HepG2 (cell line): Measurements from ENCODE around the gene KAZALD1. TPM values are rescaled to one million over a fixed set of nuclear protein-coding genes. Genes with fewer than 3 reads are reported as not detected.

ENCODE experiments used
- BHLHE40 ChIP-seq: IDR thresholded peaks from 2 replicates; pipeline ENCODE4 v1.6.1; 2011; ENCODE audit warnings: low read length, improper control_type of control experiment
- FIP1L1 ChIP-seq: fragments of 200-400 bp; formaldehyde crosslinking; IDR thresholded peaks from 2 replicates; pipeline ENCODE4 v1.6.1; 2018; ENCODE audit warnings: low read depth, mild to moderate bottlenecking, low read length, moderate library complexity, borderline replicate concordance; ENCODE audit not compliant: insufficient read depth
- KAT2B ChIP-seq: fragments of 150-350 bp; IDR thresholded peaks from 2 replicates; pipeline ENCODE4 v1.6.1; 2014; ENCODE audit warnings: low read depth, low read length, borderline replicate concordance
- KLF11 ChIP-seq: IDR thresholded peaks from 2 replicates; pipeline ENCODE4 v1.6.1; 2016; ENCODE audit warnings: missing compliant biosample characterization
- NFIC ChIP-seq: IDR thresholded peaks from 2 replicates; pipeline ENCODE4 v1.6.1; 2012; ENCODE audit warnings: mild to moderate bottlenecking, low read length, inconsistent platforms
- SMC3 ChIP-seq: IDR thresholded peaks from 2 replicates; pipeline ENCODE4 v1.6.1; 2011; ENCODE audit warnings: low read length, improper control_type of control experiment
- SOX5 ChIP-seq: IDR thresholded peaks from 2 replicates; pipeline ENCODE4 v1.6.1; 2016; ENCODE audit warnings: borderline replicate concordance
- ZBTB8A ChIP-seq: sonication (generic); formaldehyde crosslinking; IDR thresholded peaks from 2 replicates; pipeline ENCODE4 v1.4.0; 2020; ENCODE audit warnings: mild to moderate bottlenecking, low read depth, missing genetic modification reagents, borderline replicate concordance
- ZNF75D ChIP-seq: sonication (generic); formaldehyde crosslinking; IDR thresholded peaks from 2 replicates; pipeline ENCODE4 v1.8.1; 2023; ENCODE audit warnings: missing genetic modification reagents, mild to moderate bottlenecking, borderline replicate concordance
- ZNF766 ChIP-seq: sonication (generic); formaldehyde crosslinking; IDR thresholded peaks from 2 replicates; pipeline ENCODE4 v1.5.0; 2020; ENCODE audit warnings: missing genetic modification reagents, borderline replicate concordance
- ZNF792 ChIP-seq: IDR thresholded peaks from 2 replicates; pipeline ENCODE4 v1.6.1; 2016
- polyA plus RNA-seq, 8 experiments: library from polyadenylated mRNA; depleted of rRNA in 3 of 8; stranded (reverse) in 7 of 8; unstranded in 1 of 8; fragments of >200 nt; fragmentation: Illumina TruSeq in 4 of 8; extraction: Trizol in 4 of 8; gene quantifications; 2 replicates each; pipeline versions ENCODE4 v1.2.1 to v1.2.3, GENCODE V29; 2011 to 2016; ENCODE audit warnings: low read depth in 4 of 8, missing spikeins in 1 of 8, mixed read lengths in 1 of 8; ENCODE audit not compliant: insufficient read depth in 1 of 8
- total RNA-seq, 5 experiments: library from RNA; depleted of rRNA; stranded (reverse); fragments of >200 nt; fragmentation: Illumina TruSeq; extraction: Trizol; gene quantifications; 2 replicates each; pipeline ENCODE4 v1.2.3, GENCODE V29; 2016; ENCODE audit warnings: low read depth in 1 of 5
- TF ChIP-seq, protein P1 (sequence below): sonication (generic); formaldehyde crosslinking; IDR thresholded peaks from 2 replicates; pipeline ENCODE4 v1.4.0; 2020; ENCODE audit warnings: missing genetic modification reagents
- TF ChIP-seq, protein P2 (sequence below): sonication (generic); formaldehyde crosslinking; IDR thresholded peaks from 2 replicates; pipeline ENCODE4 v1.4.0; 2020; ENCODE audit warnings: missing genetic modification reagents
- TF ChIP-seq, protein P3 (sequence below): sonication (generic); formaldehyde crosslinking; IDR thresholded peaks from 2 replicates; pipeline ENCODE4 v1.8.0; 2022; ENCODE audit warnings: mild to moderate bottlenecking, missing genetic modification reagents; ENCODE audit not compliant: insufficient replicate concordance

Gene KAZALD1
- total and polyA plus RNA-seq, 2 of the 13 experiments (the other 11 are each of a cell fraction or from before 2014, with no cell fraction given) = 16.7 to 27.7 TPM

DNA sequence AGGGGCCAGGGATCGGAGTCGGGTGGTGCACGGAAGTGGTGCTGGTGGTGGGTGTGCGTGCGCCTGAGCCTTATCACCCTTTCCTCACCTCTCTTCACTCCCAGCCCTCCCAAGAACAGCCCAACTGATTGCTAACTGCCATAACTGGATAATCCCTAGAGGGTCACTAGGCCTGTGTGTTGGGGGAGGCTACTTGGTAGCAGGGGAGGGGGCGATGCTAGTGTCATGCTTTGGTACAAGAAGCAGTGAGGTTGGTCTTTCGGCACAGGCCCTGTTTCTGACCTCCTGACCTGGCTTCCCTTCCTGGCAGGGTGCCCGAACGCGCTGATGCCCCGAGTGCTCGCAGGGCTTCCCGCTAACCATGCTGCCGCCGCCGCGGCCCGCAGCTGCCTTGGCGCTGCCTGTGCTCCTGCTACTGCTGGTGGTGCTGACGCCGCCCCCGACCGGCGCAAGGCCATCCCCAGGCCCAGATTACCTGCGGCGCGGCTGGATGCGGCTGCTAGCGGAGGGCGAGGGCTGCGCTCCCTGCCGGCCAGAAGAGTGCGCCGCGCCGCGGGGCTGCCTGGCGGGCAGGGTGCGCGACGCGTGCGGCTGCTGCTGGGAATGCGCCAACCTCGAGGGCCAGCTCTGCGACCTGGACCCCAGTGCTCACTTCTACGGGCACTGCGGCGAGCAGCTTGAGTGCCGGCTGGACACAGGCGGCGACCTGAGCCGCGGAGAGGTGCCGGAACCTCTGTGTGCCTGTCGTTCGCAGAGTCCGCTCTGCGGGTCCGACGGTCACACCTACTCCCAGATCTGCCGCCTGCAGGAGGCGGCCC is 652 bp downstream of the KAZALD1 start (continued):
- TF ChIP-seq NFIC (no peak), KAT2B (no peak), ZNF766 (CRISPR knock-in tag) (peak; percentile 91; the same call in 1 of the 2 replicates), KLF11 (no peak), ZBTB8A (CRISPR knock-in tag) (no peak), FIP1L1 (no peak), ZNF75D (no peak), BHLHE40 (peak; percentile 81), SOX5 (CRISPR knock-in tag) (0 out of 2 replicates have a peak, but pooled peaks have one; percentile 35), ZNF792 (CRISPR knock-in tag) (no peak), SMC3 (no peak; the same call in 1 of the 2 replicates)
- TF ChIP-seq, protein P1, sequence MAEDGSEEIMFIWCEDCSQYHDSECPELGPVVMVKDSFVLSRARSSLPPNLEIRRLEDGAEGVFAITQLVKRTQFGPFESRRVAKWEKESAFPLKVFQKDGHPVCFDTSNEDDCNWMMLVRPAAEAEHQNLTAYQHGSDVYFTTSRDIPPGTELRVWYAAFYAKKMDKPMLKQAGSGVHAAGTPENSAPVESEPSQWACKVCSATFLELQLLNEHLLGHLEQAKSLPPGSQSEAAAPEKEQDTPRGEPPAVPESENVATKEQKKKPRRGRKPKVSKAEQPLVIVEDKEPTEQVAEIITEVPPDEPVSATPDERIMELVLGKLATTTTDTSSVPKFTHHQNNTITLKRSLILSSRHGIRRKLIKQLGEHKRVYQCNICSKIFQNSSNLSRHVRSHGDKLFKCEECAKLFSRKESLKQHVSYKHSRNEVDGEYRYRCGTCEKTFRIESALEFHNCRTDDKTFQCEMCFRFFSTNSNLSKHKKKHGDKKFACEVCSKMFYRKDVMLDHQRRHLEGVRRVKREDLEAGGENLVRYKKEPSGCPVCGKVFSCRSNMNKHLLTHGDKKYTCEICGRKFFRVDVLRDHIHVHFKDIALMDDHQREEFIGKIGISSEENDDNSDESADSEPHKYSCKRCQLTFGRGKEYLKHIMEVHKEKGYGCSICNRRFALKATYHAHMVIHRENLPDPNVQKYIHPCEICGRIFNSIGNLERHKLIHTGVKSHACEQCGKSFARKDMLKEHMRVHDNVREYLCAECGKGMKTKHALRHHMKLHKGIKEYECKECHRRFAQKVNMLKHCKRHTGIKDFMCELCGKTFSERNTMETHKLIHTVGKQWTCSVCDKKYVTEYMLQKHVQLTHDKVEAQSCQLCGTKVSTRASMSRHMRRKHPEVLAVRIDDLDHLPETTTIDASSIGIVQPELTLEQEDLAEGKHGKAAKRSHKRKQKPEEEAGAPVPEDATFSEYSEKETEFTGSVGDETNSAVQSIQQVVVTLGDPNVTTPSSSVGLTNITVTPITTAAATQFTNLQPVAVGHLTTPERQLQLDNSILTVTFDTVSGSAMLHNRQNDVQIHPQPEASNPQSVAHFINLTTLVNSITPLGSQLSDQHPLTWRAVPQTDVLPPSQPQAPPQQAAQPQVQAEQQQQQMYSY (CRISPR knock-in tag) = peak; percentile 66
- TF ChIP-seq, protein P2, sequence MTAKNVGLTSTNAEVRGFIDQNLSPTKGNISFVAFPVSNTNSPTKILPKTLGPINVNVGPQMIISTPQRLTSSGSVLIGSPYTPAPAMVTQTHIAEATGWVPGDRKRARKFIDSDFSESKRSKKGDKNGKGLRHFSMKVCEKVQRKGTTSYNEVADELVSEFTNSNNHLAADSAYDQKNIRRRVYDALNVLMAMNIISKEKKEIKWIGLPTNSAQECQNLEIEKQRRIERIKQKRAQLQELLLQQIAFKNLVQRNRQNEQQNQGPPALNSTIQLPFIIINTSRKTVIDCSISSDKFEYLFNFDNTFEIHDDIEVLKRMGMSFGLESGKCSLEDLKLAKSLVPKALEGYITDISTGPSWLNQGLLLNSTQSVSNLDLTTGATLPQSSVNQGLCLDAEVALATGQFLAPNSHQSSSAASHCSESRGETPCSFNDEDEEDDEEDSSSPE = peak; percentile 92
- TF ChIP-seq, protein P3, sequence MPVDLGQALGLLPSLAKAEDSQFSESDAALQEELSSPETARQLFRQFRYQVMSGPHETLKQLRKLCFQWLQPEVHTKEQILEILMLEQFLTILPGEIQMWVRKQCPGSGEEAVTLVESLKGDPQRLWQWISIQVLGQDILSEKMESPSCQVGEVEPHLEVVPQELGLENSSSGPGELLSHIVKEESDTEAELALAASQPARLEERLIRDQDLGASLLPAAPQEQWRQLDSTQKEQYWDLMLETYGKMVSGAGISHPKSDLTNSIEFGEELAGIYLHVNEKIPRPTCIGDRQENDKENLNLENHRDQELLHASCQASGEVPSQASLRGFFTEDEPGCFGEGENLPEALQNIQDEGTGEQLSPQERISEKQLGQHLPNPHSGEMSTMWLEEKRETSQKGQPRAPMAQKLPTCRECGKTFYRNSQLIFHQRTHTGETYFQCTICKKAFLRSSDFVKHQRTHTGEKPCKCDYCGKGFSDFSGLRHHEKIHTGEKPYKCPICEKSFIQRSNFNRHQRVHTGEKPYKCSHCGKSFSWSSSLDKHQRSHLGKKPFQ (CRISPR knock-in tag) = peak; percentile 91
- TF ChIP-seq, all 625 proteins: peak for 343
